Heart left ventricle (tissue), 16 donors: Measurements from ENCODE around the gene FILIP1. TPM values are rescaled to one million over a fixed set of nuclear protein-coding genes. Genes with fewer than 3 reads are reported as not detected.

ENCODE experiments used
- ATAC-seq, 4 donors: fragments of 200-7000 bp; cut with Tn5 transposase; one replicate each; pipeline ENCODE4 v1.9.1; 2020 to 2022; ENCODE audit warnings: moderate library complexity in 4 of 4, mild to moderate bottlenecking in 3 of 4, moderate number of reproducible peaks in 1 of 4
- DNase-seq, 5 donors: peaks; one replicate each; pipeline ENCODE4 v3.0.0-alpha.2; 2020
- H3K27ac ChIP-seq, 12 donors: fragments of 200-600 bp; sonication (generic) in 4 of 12; one replicate each; pipeline versions ENCODE4 v1.5.0 to v1.8.0; 2016 to 2022; ENCODE audit warnings: mild to moderate bottlenecking in 2 of 12
- H3K27me3 ChIP-seq, 9 donors: fragments of 200-600 bp; sonication (generic) in 2 of 9; one replicate each; pipeline versions ENCODE4 v1.5.1 to v1.8.0; 2016 to 2022; ENCODE audit warnings: mild to moderate bottlenecking in 3 of 9
- H3K36me3 ChIP-seq, 9 donors: fragments of 200-600 bp; sonication (generic) in 2 of 9; one replicate each; pipeline versions ENCODE4 v1.5.0 to v1.8.0; 2018 to 2022; ENCODE audit warnings: mild to moderate bottlenecking in 2 of 9
- H3K4me1 ChIP-seq, 12 donors: fragments of 200-600 bp; sonication (generic) in 4 of 12; one replicate each; pipeline versions ENCODE4 v1.5.0 to v1.8.0; 2016 to 2022; ENCODE audit warnings: mild to moderate bottlenecking in 3 of 12
- H3K4me3 ChIP-seq, 12 donors: fragments of 200-600 bp; sonication (generic) in 4 of 12; one replicate each; pipeline versions ENCODE4 v1.5.0 to v1.8.0; 2017 to 2022; ENCODE audit warnings: mild to moderate bottlenecking in 9 of 12, moderate library complexity in 4 of 12
- H3K9me3 ChIP-seq, 12 donors: fragments of 200-600 bp; sonication (generic) in 4 of 12; one replicate each; pipeline versions ENCODE4 v1.5.0 to v1.8.0; 2016 to 2022; ENCODE audit warnings: mild to moderate bottlenecking in 1 of 12
- CTCF ChIP-seq, 12 donors: fragments of 200-600 bp; sonication (generic) in 4 of 12; IDR thresholded peaks; one replicate each; pipeline versions ENCODE4 v1.5.0 to v1.8.0; 2018 to 2022; ENCODE audit warnings: antibody characterized with exemption in 12 of 12, mild to moderate bottlenecking in 5 of 12
- POLR2A ChIP-seq, 2 donors: fragments of 450-650 bp; IDR thresholded peaks; one replicate each; pipeline ENCODE4 v1.6.1; 2017; ENCODE audit warnings: antibody characterized with exemption in 2 of 2, mild to moderate bottlenecking in 2 of 2, moderate library complexity in 2 of 2
- WGBS, 4 donors: extraction: QIAGEN DNeasy Blood & Tissue Kit in 2 of 4; methylation state at CpG; one replicate each; pipeline versions ENCODE4 v1.1.5 to v1.1.7; 2013 to 2018; 5-methylcytosine and 5-hydroxymethylcytosine counted together
- intact Hi-C, 10 donors: fragments of 100-400 bp; cut with DNase I; formaldehyde crosslinking; loops; one replicate each; pipeline versions ENCODE4 v1.11.1 to v1.14.2; 2022
- polyA plus RNA-seq, 2 donors: library from polyadenylated mRNA; stranded (reverse); fragments of 200-250 nt; gene quantifications; one replicate each; pipeline ENCODE4 v1.2.3, GENCODE V29; 2013
- total RNA-seq, 9 donors: library from RNA; depleted of rRNA in 2 of 9; stranded (reverse); fragments of >200 nt in 2 of 9; fragmentation: NEBNext Ultra II Directional in 3 of 9; extraction: Animal tissue kit (Norgen Biotek cat#: 25700) in 3 of 9; gene quantifications; one replicate each; pipeline versions ENCODE4 v1.1.0 to v1.2.4, GENCODE V29; 2016 to 2023
- donor health status: ischemic (EF 13 %, LVEDD 7.1; RV severe dilation, severe dysfunction).
- donor health status: healthy with polysubstance abuse.
- donor health status: DM: no; HTN: yes; CAD: no.
- donor health status: DM: no; HTN: no; CAD: no.
- donor health status: ischemic (EF 25% LVEDD 6.9; RV normal size, moderate dysfunction).
- donor health status: ischemic (EF 25% LVEDD 5.7; RV mildly dilated, moderate dysfunction).
- donor health status: healthy.
- donor health status: DM: yes; HTN: yes; CAD: no.
- donor health status: ischemic (EF 35%, LVEDD 5.7; RV mildly dilated, moderate dysfunction).
- donor health status: nonischemic (EF 11% LVEDD 7.7; RV severe dilation, severe dysfunction).
- donor health status: DM: yes; HTN: yes; CAD: no.
- donor health status: PGD.
- donor health status: ischemic (EF 29% LVEDD 5.4; RV normal size, mild dysfunction).
- donor health status: nonischemic (EF 23%, LVEDD 6.1; RV moderate dilation, normal function).

Gene FILIP1
- total and polyA plus RNA-seq, 11 donors: 49.2 to 230 (median 158) TPM

GRCh38 chr6:75345413-75345812, 148.2 kb downstream of the FILIP1 start:
- ATAC-seq (peak in 1 of 4 donors; percentile 40), DNase-seq (peak in 1 of 5 donors; percentile 36)
- intact Hi-C loops: loop anchor here in 2 of 10 donors (5.0 kb wide), 1 partner anchor 38 kb away; no protein-coding TSS in a partner anchor
- TF ChIP-seq CTCF (IDR thresholded peaks at IDR 0.05): no peak
- no peak for TF ChIP-seq POLR2A (IDR thresholded peaks at IDR 0.05)
- Histone ChIP-seq H3K9me3 (no peaks in the 10 kb centered on the region), H3K27me3 (no peaks in the 10 kb centered on the region), H3K27ac (no peak overlapping the region), H3K36me3 (peaks cover 0 to 30% (median 3%) of the 10 kb centered on the region in 9 donors), H3K4me3 (no peak overlapping the region), H3K4me1 (peaks cover 0 to 31% (median 18%) of the 10 kb centered on the region in 12 donors)
- 84 to 90% (median 86%) methylated on average over 9 of the region's 9 CpGs for WGBS, 4 donors

- peaks cover 0 to 23% (median 12%) of the 10 kb centered on the region in 12 donors for H3K4me1 ChIP-seq
- intact Hi-C loops: no loop called here
- TF ChIP-seq POLR2A (IDR thresholded peaks at IDR 0.05) (no peak), CTCF (IDR thresholded peaks at IDR 0.05) (no peak)
These were observed 149.1 kb downstream of the FILIP1 start for GRCh38 chr6:75344455-75344854.

DNA sequence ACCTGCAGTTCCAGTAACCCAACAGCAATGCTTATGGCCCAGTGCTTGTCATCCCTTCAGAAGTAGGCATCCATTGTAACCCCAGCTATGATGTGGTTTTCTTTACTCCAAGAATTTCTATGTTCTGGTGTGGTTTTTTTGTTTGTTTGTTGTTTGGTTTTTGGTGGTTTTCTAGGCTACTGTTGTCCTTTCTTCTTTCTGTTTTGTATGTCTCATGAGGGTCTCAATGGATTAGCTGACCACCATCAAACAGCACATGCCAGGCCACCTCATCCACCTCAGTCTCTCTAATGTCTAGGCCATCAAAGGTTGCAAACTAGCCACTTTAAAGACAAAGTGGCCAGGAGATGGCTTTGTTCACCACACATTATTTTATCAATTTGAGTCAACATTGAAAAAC, 149.6 kb downstream of the FILIP1 start:
- DNase-seq: no peak
- Histone ChIP-seq H3K27me3 (no peaks in the 10 kb centered on the region), H3K36me3 (peaks cover 0 to 30% (median 3%) of the 10 kb centered on the region in 9 donors), H3K9me3 (no peaks in the 10 kb centered on the region), H3K4me1 (peaks cover 0 to 18% (median 8%) of the 10 kb centered on the region in 12 donors), H3K4me3 (no peak overlapping the region), H3K27ac (no peak overlapping the region)
- ATAC-seq: no peak
- intact Hi-C loops: no loop called here
- TF ChIP-seq POLR2A (IDR thresholded peaks at IDR 0.05): no peak
- TF ChIP-seq CTCF (IDR thresholded peaks at IDR 0.05): no peak

More at GRCh38 chr6:75344455-75344854, 149.1 kb downstream of the FILIP1 start:
- Histone ChIP-seq H3K4me3 (no peak overlapping the region), H3K27me3 (no peaks in the 10 kb centered on the region), H3K36me3 (peaks cover 0 to 30% (median 3%) of the 10 kb centered on the region in 9 donors), H3K27ac (peak overlapping the region in 1 of 12 donors; percentile 29), H3K9me3 (no peaks in the 10 kb centered on the region)
- no peak for ATAC-seq
- DNase-seq: no peak

- ATAC-seq: no peak
- Histone ChIP-seq H3K4me3 (no peak overlapping the region), H3K36me3 (peaks cover 0 to 36% (median 6%) of the 10 kb centered on the region in 9 donors), H3K9me3 (no peaks in the 10 kb centered on the region), H3K4me1 (peaks cover 11 to 40% (median 23%) of the 10 kb centered on the region in 12 donors), H3K27me3 (no peaks in the 10 kb centered on the region), H3K27ac (no peak overlapping the region)
- no peak for DNase-seq
- intact Hi-C loops: no loop called here
- no peak for TF ChIP-seq POLR2A (IDR thresholded peaks at IDR 0.05)
- no peak for TF ChIP-seq CTCF (IDR thresholded peaks at IDR 0.05)
- WGBS, 4 donors: 61 to 77% (median 69%) methylated on average over 4 of the region's 4 CpGs
These were observed 155.6 kb downstream of the FILIP1 start for GRCh38 chr6:75337835-75338580.
